Astrocyte (in vitro differentiated cells and primary cell): ENCODE data around the gene SPRED1. TPM values are rescaled to one million over a fixed set of nuclear protein-coding genes. Genes with fewer than 3 reads are reported as not detected.

Source experiments
- DNase-seq: peaks from one replicate; pipeline ENCODE4 v3.0.0-alpha.2; 2010; ENCODE audit warnings: low read depth
- FAIRE-seq: peaks from 2 replicates; lab custom pipeline; 2011; peaks lifted over from hg19 to GRCh38; lab: Jason Lieb, UNC
- H2AFZ ChIP-seq: 2 replicates; pipeline ENCODE4 v1.6.0; 2012; ENCODE audit warnings: low read depth, low read length, inconsistent platforms
- H3K27ac ChIP-seq: 2 replicates; pipeline ENCODE4 v1.5.1; 2011; ENCODE audit warnings: low read depth, low read length, inconsistent platforms
- H3K27me3 ChIP-seq: 2 replicates; pipeline ENCODE4 v1.6.0; 2011; ENCODE audit warnings: low read length, inconsistent platforms; ENCODE audit not compliant: insufficient read depth
- H3K36me3 ChIP-seq: 2 replicates; pipeline ENCODE4 v1.5.1; 2011; ENCODE audit warnings: low read length, inconsistent platforms; ENCODE audit not compliant: insufficient read depth
- H3K4me1 ChIP-seq: 2 replicates; pipeline ENCODE4 v1.5.1; 2011; ENCODE audit warnings: low read length, inconsistent platforms; ENCODE audit not compliant: insufficient read depth
- H3K4me2 ChIP-seq: 2 replicates; pipeline ENCODE4 v1.6.0; 2012; ENCODE audit warnings: low read length, inconsistent platforms
- H3K4me3 ChIP-seq: 2 replicates; pipeline ENCODE4 v1.5.1; 2011; ENCODE audit warnings: low read depth, mild to moderate bottlenecking, low read length, inconsistent platforms; ENCODE audit not compliant: insufficient read depth
- H3K79me2 ChIP-seq: 2 replicates; pipeline ENCODE4 v1.6.0; 2012; ENCODE audit warnings: mild to moderate bottlenecking, low read length, inconsistent platforms; ENCODE audit not compliant: insufficient read depth
- H3K9ac ChIP-seq: 2 replicates; pipeline ENCODE4 v1.6.0; 2012; ENCODE audit warnings: mild to moderate bottlenecking, low read length, inconsistent platforms
- H3K9me3 ChIP-seq: 2 replicates; pipeline ENCODE4 v1.5.1; 2012; ENCODE audit warnings: low read depth, mild to moderate bottlenecking, low read length, inconsistent platforms; ENCODE audit not compliant: insufficient read depth
- H4K20me1 ChIP-seq: 2 replicates; pipeline ENCODE4 v1.6.0; 2012; ENCODE audit warnings: low read length, inconsistent platforms; ENCODE audit not compliant: insufficient read depth
- H3K27ac Mint-ChIP-seq: one replicate; pipeline ENCODE4 v1.8.0; 2021; ENCODE audit warnings: mild to moderate bottlenecking, mixed read lengths; ENCODE audit not compliant: unreplicated experiment
- H3K27me3 Mint-ChIP-seq: one replicate; pipeline ENCODE4 v1.8.0; 2021; ENCODE audit warnings: low read depth, mixed read lengths; ENCODE audit not compliant: unreplicated experiment
- H3K36me3 Mint-ChIP-seq: one replicate; pipeline ENCODE4 v1.8.0; 2021; ENCODE audit warnings: low read depth, mixed read lengths; ENCODE audit not compliant: unreplicated experiment
- H3K4me1 Mint-ChIP-seq: one replicate; pipeline ENCODE4 v1.8.0; 2021; ENCODE audit warnings: low read depth, mixed read lengths; ENCODE audit not compliant: unreplicated experiment
- H3K4me3 Mint-ChIP-seq: one replicate; pipeline ENCODE4 v1.8.0; 2021; ENCODE audit warnings: mild to moderate bottlenecking, moderate library complexity, mixed read lengths; ENCODE audit not compliant: unreplicated experiment
- H3K9me3 Mint-ChIP-seq: one replicate; pipeline ENCODE4 v1.8.0; 2021; ENCODE audit warnings: mild to moderate bottlenecking, mixed read lengths; ENCODE audit not compliant: unreplicated experiment
- EZH2 ChIP-seq: IDR thresholded peaks from 2 replicates; pipeline ENCODE4 v1.6.1; 2012; ENCODE audit warnings: mild to moderate bottlenecking, low read length, inconsistent platforms; ENCODE audit not compliant: insufficient read depth
- total RNA-seq: library from RNA; stranded (reverse); gene quantifications from 2 replicates; pipeline ENCODE4 v1.2.1, GENCODE V29; 2021
- TF ChIP-seq, protein P1 (sequence below): IDR thresholded peaks from 2 replicates; pipeline ENCODE4 v1.5.1; 2011; ENCODE audit warnings: low read depth, mild to moderate bottlenecking, inconsistent platforms, low read length, moderate library complexity; ENCODE audit not compliant: insufficient read depth

SPRED1 gene
- total RNA-seq, 1 donor from 2014 or later = 31.7 TPM

- no peaks in the 10 kb centered on the region for H3K27me3 ChIP-seq
- no peaks in the 10 kb centered on the region for H3K4me1 Mint-ChIP-seq
- no peak overlapping the region for H2AFZ ChIP-seq
- no peak overlapping the region for H3K4me2 ChIP-seq
- peaks cover 33% of the 10 kb centered on the region for H3K79me2 ChIP-seq
- no peak overlapping the region for H3K9ac ChIP-seq
- no peak for TF ChIP-seq EZH2
- TF ChIP-seq, protein P1, sequence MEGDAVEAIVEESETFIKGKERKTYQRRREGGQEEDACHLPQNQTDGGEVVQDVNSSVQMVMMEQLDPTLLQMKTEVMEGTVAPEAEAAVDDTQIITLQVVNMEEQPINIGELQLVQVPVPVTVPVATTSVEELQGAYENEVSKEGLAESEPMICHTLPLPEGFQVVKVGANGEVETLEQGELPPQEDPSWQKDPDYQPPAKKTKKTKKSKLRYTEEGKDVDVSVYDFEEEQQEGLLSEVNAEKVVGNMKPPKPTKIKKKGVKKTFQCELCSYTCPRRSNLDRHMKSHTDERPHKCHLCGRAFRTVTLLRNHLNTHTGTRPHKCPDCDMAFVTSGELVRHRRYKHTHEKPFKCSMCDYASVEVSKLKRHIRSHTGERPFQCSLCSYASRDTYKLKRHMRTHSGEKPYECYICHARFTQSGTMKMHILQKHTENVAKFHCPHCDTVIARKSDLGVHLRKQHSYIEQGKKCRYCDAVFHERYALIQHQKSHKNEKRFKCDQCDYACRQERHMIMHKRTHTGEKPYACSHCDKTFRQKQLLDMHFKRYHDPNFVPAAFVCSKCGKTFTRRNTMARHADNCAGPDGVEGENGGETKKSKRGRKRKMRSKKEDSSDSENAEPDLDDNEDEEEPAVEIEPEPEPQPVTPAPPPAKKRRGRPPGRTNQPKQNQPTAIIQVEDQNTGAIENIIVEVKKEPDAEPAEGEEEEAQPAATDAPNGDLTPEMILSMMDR = no peak
- no peak for DNase-seq
- no peaks in the 10 kb centered on the region for H3K27me3 Mint-ChIP-seq
- no peak overlapping the region for H3K4me3 ChIP-seq
- H3K9me3 Mint-ChIP-seq = no peaks in the 10 kb centered on the region
- peaks cover 20% of the 10 kb centered on the region for H3K36me3 ChIP-seq
- no peak overlapping the region for H3K27ac ChIP-seq
- FAIRE-seq = no peak
- no peaks in the 10 kb centered on the region for H3K9me3 ChIP-seq
- H3K36me3 Mint-ChIP-seq = peaks cover 15% of the 10 kb centered on the region
- H3K27ac Mint-ChIP-seq = no peak overlapping the region
- H3K4me1 ChIP-seq = no peaks in the 10 kb centered on the region
- H4K20me1 ChIP-seq = peaks cover 28% of the 10 kb centered on the region
- H3K4me3 Mint-ChIP-seq = no peak overlapping the region
These were observed 72.5 kb downstream of the SPRED1 start for GRCh38 chr15:38324939-38325647.

DNA sequence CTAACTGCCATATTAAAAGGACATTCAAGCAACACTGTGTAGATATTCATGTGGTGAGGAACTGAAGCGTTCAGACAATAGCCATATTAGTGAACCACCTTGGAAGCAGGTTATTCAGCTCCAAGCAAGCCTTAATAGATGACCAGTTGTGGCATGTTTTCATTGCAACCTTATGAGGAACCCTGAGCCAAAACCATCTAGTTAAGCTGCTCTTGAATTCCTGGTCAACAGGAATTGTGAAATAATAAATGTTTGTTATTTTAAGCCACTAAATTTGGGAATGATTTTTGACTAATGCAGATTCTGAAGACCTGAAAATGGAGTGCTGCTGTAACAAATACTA, 73.0 kb downstream of the SPRED1 start:
- H3K27ac Mint-ChIP-seq = no peak overlapping the region
- H3K4me1 Mint-ChIP-seq = no peaks in the 10 kb centered on the region
- Histone ChIP-seq H3K27me3 (no peaks in the 10 kb centered on the region), H3K9me3 (no peaks in the 10 kb centered on the region), H3K4me3 (no peak overlapping the region), H3K36me3 (peaks cover 20% of the 10 kb centered on the region), H3K9ac (no peak overlapping the region), H4K20me1 (peaks cover 24% of the 10 kb centered on the region), H2AFZ (no peak overlapping the region), H3K27ac (no peak overlapping the region), H3K4me2 (no peak overlapping the region), H3K79me2 (peaks cover 28% of the 10 kb centered on the region), H3K4me1 (no peaks in the 10 kb centered on the region)
- no peak for DNase-seq
- no peak for FAIRE-seq
- H3K4me3 Mint-ChIP-seq = no peak overlapping the region
- H3K9me3 Mint-ChIP-seq = no peaks in the 10 kb centered on the region
- H3K36me3 Mint-ChIP-seq = peaks cover 15% of the 10 kb centered on the region
- TF ChIP-seq, protein P1 = no peak
- no peak for TF ChIP-seq EZH2
- no peaks in the 10 kb centered on the region for H3K27me3 Mint-ChIP-seq

GRCh38 chr15:38332711-38333110, 80.1 kb downstream of the SPRED1 start:
- Mint-ChIP-seq H3K4me1 (no peaks in the 10 kb centered on the region), H3K4me3 (no peak overlapping the region), H3K36me3 (peaks cover 6% of the 10 kb centered on the region), H3K27ac (no peak overlapping the region), H3K27me3 (no peaks in the 10 kb centered on the region), H3K9me3 (no peaks in the 10 kb centered on the region)
- Histone ChIP-seq H3K36me3 (peaks cover 4% of the 10 kb centered on the region), H3K9me3 (no peaks in the 10 kb centered on the region), H3K4me3 (no peak overlapping the region), H3K79me2 (peaks cover 7% of the 10 kb centered on the region), H3K4me2 (no peak overlapping the region), H3K4me1 (no peaks in the 10 kb centered on the region), H4K20me1 (peaks cover 16% of the 10 kb centered on the region), H3K27ac (no peak overlapping the region), H2AFZ (no peak overlapping the region), H3K27me3 (no peaks in the 10 kb centered on the region), H3K9ac (no peak overlapping the region)
- FAIRE-seq (no peak), DNase-seq (no peak)
- TF ChIP-seq, protein P1 = no peak
- no peak for TF ChIP-seq EZH2
